Measurements from ENCODE around the gene MRS2.

DNA sequence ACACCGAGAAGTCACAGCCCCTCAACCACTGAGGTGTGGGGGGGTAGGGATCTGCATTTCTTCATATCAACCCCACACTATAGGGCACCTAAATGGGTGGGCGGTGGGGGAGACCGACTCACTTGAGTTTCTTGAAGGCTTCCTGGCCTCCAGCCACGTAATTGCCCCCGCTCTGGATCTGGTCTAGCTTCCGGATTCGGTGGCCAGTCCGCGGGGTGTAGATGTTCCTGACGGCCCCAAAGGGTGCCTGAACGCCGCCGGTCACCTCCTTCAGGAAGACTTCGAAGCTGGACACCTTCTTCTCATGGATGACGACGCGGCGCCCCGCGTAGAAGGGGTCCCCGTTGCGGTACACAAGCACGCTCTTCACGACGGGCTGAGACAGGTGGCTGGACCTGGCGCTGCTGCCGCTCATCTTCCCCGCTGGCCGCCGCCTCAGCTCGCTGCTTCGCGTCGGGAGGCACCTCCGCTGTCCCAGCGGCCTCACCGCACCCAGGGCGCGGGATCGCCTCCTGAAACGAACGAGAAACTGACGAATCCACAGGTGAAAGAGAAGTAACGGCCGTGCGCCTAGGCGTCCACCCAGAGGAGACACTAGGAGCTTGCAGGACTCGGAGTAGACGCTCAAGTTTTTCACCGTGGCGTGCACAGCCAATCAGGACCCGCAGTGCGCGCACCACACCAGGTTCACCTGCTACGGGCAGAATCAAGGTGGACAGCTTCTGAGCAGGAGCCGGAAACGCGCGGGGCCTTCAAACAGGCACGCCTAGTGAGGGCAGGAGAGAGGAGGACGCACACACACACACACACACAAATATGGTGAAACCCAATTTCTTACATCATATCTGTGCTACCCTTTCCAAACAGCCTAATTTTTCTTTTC, 45.2 kb upstream of the MRS2 start, which contains the start of gene DCDC2:
- TF ChIP-seq, protein P1, sequence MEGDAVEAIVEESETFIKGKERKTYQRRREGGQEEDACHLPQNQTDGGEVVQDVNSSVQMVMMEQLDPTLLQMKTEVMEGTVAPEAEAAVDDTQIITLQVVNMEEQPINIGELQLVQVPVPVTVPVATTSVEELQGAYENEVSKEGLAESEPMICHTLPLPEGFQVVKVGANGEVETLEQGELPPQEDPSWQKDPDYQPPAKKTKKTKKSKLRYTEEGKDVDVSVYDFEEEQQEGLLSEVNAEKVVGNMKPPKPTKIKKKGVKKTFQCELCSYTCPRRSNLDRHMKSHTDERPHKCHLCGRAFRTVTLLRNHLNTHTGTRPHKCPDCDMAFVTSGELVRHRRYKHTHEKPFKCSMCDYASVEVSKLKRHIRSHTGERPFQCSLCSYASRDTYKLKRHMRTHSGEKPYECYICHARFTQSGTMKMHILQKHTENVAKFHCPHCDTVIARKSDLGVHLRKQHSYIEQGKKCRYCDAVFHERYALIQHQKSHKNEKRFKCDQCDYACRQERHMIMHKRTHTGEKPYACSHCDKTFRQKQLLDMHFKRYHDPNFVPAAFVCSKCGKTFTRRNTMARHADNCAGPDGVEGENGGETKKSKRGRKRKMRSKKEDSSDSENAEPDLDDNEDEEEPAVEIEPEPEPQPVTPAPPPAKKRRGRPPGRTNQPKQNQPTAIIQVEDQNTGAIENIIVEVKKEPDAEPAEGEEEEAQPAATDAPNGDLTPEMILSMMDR (IDR thresholded peaks at IDR 0.05) = no peak
- no peak for TF ChIP-seq POLR2AphosphoS5 (IDR thresholded peaks at IDR 0.05; ENCODE audit: insufficient read depth in 1 of 2, low read depth in 1 of 2)
